Measurements from ENCODE around the gene SELENOO.

DNA sequence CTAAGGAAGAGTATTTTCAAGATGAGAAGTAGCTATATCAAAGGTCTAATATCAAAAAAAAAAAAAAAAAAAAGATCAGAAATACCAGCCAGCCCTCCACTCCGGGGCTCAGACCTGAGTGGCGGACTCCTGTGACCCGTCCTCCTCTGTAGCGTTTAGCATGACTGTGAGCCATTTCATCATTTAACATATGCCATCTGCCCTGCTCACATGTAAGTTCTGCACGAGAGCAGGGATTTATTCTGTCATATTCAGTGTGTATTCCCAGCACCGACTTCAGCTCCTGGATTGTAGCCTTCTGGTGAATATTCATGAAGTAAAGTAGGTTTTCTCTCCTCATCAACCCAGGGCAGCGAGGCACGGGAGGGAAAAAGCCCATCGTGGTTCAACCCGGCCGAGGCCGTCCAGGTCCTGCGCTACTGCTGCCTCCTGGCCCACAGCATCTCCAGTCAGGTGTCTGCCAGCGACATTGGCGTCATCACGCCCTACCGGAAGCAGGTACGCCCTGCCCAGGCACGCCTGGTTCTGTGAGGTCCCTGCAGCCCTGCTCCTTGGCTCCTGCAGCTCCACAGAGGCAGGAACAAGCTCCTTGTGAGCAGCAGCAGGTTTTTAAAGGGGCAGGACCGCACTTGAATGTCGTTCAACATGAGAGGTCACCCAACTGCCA lies 43.0 kb upstream of the SELENOO start:
- no peak for TF ChIP-seq POLR2A (IDR thresholded peaks at IDR 0.05)
- TF ChIP-seq, protein P1, sequence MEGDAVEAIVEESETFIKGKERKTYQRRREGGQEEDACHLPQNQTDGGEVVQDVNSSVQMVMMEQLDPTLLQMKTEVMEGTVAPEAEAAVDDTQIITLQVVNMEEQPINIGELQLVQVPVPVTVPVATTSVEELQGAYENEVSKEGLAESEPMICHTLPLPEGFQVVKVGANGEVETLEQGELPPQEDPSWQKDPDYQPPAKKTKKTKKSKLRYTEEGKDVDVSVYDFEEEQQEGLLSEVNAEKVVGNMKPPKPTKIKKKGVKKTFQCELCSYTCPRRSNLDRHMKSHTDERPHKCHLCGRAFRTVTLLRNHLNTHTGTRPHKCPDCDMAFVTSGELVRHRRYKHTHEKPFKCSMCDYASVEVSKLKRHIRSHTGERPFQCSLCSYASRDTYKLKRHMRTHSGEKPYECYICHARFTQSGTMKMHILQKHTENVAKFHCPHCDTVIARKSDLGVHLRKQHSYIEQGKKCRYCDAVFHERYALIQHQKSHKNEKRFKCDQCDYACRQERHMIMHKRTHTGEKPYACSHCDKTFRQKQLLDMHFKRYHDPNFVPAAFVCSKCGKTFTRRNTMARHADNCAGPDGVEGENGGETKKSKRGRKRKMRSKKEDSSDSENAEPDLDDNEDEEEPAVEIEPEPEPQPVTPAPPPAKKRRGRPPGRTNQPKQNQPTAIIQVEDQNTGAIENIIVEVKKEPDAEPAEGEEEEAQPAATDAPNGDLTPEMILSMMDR (IDR thresholded peaks at IDR 0.05) = no peak

Data from right lobe of liver (tissue), 4 donors.